NB4 (cell line): ENCODE data around the gene SNX18.

Experiments
- CTCF ChIP-seq: IDR thresholded peaks from one replicate; pipeline ENCODE4 v1.5.1; 2012; ENCODE audit warnings: low read depth, low read length
- MAX ChIP-seq: IDR thresholded peaks from 2 replicates; pipeline ENCODE4 v1.6.1; 2011; ENCODE audit warnings: low read depth, low read length
- MYC ChIP-seq: IDR thresholded peaks from 2 replicates; pipeline ENCODE4 v1.6.1; 2011; ENCODE audit warnings: low read depth, low read length
- POLR2A ChIP-seq: IDR thresholded peaks from 2 replicates; pipeline ENCODE4 v1.6.1; 2011; ENCODE audit warnings: mild to moderate bottlenecking; ENCODE audit not compliant: insufficient read length; ENCODE audit errors: extremely low read depth

DNA sequence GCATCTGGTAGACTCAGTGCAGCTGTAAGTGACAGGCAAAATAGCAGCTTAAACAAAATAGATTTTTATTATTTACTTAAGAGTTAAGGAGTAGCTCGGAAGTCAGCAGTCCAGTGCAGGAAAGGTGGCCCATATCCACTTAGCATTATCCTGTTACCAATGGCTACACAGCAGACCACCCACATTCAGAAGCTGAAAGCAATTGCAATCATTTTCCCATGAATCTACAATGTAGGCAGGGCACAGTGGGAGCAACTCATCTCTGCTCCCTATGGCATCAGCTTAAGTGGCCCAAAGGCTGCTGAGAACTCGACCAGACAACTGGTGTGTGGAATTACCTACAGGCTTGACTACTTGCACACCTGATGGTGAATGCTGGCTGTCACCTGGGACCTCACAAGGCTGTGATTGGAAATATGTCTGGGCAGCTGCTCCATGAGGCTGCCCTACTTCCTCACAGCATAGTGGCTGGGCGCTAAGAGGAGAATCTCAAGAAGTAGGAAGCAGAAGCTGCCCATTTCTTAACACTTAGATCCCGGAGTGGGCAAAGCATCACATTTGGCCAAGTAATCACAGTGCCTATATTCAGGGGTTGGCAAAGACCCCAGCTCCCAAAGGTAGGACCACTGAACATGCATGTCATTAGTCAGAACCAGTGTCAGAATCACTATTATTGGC, 56.4 kb downstream of the SNX18 start:
- TF ChIP-seq CTCF (no peak), MYC (no peak), MAX (no peak), POLR2A (no peak)
